Measurements from ENCODE around the gene A3GALT2.

A3GALT2 gene

GRCh38 chr1:33305016-33305415 lies 15.9 kb downstream of the A3GALT2 start:
- Histone ChIP-seq H3K23ac (ENCODE audit: low read length in 2 of 2) (no peak overlapping the region), H3K36me3 (ENCODE audit: control insufficient read depth in 1 of 2, insufficient read depth in 2 of 2, low read depth in 1 of 2, low read length in 2 of 2) (peaks cover 0 to 28% of the 10 kb centered on the region in 2 experiments), H3K4me1 (ENCODE audit: control insufficient read depth, insufficient read depth, low read depth, low read length) (peaks cover 25% of the 10 kb centered on the region), H3K27ac (ENCODE audit: low read length, poor library complexity, severe bottlenecking) (no peak overlapping the region), H2BK120ac (ENCODE audit: low read depth, low read length) (no peak overlapping the region), H2AK5ac (ENCODE audit: low read length, severe bottlenecking) (peak overlapping the region; percentile 32), H3K27me3 (ENCODE audit: control insufficient read depth in 1 of 2, insufficient read depth in 1 of 2, low read length in 2 of 2) (peaks cover 0 to 4% of the 10 kb centered on the region in 2 experiments), H3K9ac (ENCODE audit: low read length) (no peak overlapping the region), H3K18ac (ENCODE audit: low read depth in 1 of 2, low read length in 2 of 2) (no peak overlapping the region), H3K4ac (ENCODE audit: low read depth in 1 of 2, low read length in 2 of 2) (no peak overlapping the region), H2BK5ac (ENCODE audit: low read depth, low read length, poor library complexity, severe bottlenecking) (no peak overlapping the region), H3K4me2 (ENCODE audit: low read length, poor library complexity, severe bottlenecking) (no peak overlapping the region), H2BK15ac (ENCODE audit: low read depth, poor library complexity, severe bottlenecking) (no peak overlapping the region), H2AFZ (ENCODE audit: low read depth, low read length) (no peak overlapping the region), H4K91ac (ENCODE audit: low read length) (no peak overlapping the region), H4K8ac (ENCODE audit: low read length) (no peak overlapping the region), H3K79me1 (replicated peaks; ENCODE audit: low read length, poor library complexity, severe bottlenecking) (peaks cover 5% of the 10 kb centered on the region), H3K9me3 (ENCODE audit: control insufficient read depth, low read length) (no peaks in the 10 kb centered on the region), H3K14ac (ENCODE audit: low read length in 2 of 2) (no peak overlapping the region), H3K4me3 (ENCODE audit: insufficient read depth in 1 of 2, low read depth in 1 of 2, low read length in 2 of 2) (no peak overlapping the region), H2BK12ac (ENCODE audit: low read length in 2 of 2) (no peak overlapping the region)
- DNase-seq: no peak
- WGBS: 98% methylated on average over 5 of the region's 5 CpGs

GRCh38 chr1:33302325-33302724 lies 18.6 kb downstream of the A3GALT2 start:
- Histone ChIP-seq H3K23ac (ENCODE audit: low read length in 2 of 2) (no peak overlapping the region), H2AFZ (ENCODE audit: low read depth, low read length) (no peak overlapping the region), H2BK120ac (ENCODE audit: low read depth, low read length) (no peak overlapping the region), H3K4ac (ENCODE audit: low read depth in 1 of 2, low read length in 2 of 2) (no peak overlapping the region), H2AK5ac (ENCODE audit: low read length, severe bottlenecking) (no peak overlapping the region), H3K4me2 (ENCODE audit: low read length, poor library complexity, severe bottlenecking) (no peak overlapping the region), H3K79me1 (replicated peaks; ENCODE audit: low read length, poor library complexity, severe bottlenecking) (peaks cover 10% of the 10 kb centered on the region), H3K9ac (ENCODE audit: low read length) (no peak overlapping the region), H3K36me3 (ENCODE audit: control insufficient read depth in 1 of 2, insufficient read depth in 2 of 2, low read depth in 1 of 2, low read length in 2 of 2) (peaks cover 6 to 49% of the 10 kb centered on the region in 2 experiments), H3K18ac (ENCODE audit: low read depth in 1 of 2, low read length in 2 of 2) (no peak overlapping the region), H3K9me3 (ENCODE audit: control insufficient read depth, low read length) (no peaks in the 10 kb centered on the region), H2BK15ac (ENCODE audit: low read depth, poor library complexity, severe bottlenecking) (no peak overlapping the region), H2BK5ac (ENCODE audit: low read depth, low read length, poor library complexity, severe bottlenecking) (no peak overlapping the region), H3K14ac (ENCODE audit: low read length in 2 of 2) (no peak overlapping the region), H3K4me1 (ENCODE audit: control insufficient read depth, insufficient read depth, low read depth, low read length) (peaks cover 21% of the 10 kb centered on the region), H3K4me3 (ENCODE audit: insufficient read depth in 1 of 2, low read depth in 1 of 2, low read length in 2 of 2) (no peak overlapping the region), H2BK12ac (ENCODE audit: low read length in 2 of 2) (no peak overlapping the region), H3K27ac (ENCODE audit: low read length, poor library complexity, severe bottlenecking) (no peak overlapping the region), H4K91ac (ENCODE audit: low read length) (no peak overlapping the region), H4K8ac (ENCODE audit: low read length) (no peak overlapping the region), H3K27me3 (ENCODE audit: control insufficient read depth in 1 of 2, insufficient read depth in 1 of 2, low read length in 2 of 2) (peaks cover 0 to 4% of the 10 kb centered on the region in 2 experiments)
- DNase-seq: no peak
- 100% methylated on average over 1 of the region's 1 CpG for WGBS

- peaks cover 8% of the 10 kb centered on the region for H3K79me1 ChIP-seq (replicated peaks; ENCODE audit: low read length, poor library complexity, severe bottlenecking)
- peaks cover 0 to 3% of the 10 kb centered on the region in 2 experiments for H3K27me3 ChIP-seq (ENCODE audit: control insufficient read depth in 1 of 2, insufficient read depth in 1 of 2, low read length in 2 of 2)
- no peak overlapping the region for H2AK5ac ChIP-seq (ENCODE audit: low read length, severe bottlenecking)
- H3K4me1 ChIP-seq (ENCODE audit: control insufficient read depth, insufficient read depth, low read depth, low read length): peaks cover 17% of the 10 kb centered on the region
- H3K27ac ChIP-seq (ENCODE audit: low read length, poor library complexity, severe bottlenecking): no peak overlapping the region
- no peak overlapping the region for H4K8ac ChIP-seq (ENCODE audit: low read length)
- H4K91ac ChIP-seq (ENCODE audit: low read length): no peak overlapping the region
- no peak overlapping the region for H3K18ac ChIP-seq (ENCODE audit: low read depth in 1 of 2, low read length in 2 of 2)
- no peak overlapping the region for H2BK15ac ChIP-seq (ENCODE audit: low read depth, poor library complexity, severe bottlenecking)
- peaks cover 15 to 47% of the 10 kb centered on the region in 2 experiments for H3K36me3 ChIP-seq (ENCODE audit: control insufficient read depth in 1 of 2, insufficient read depth in 2 of 2, low read depth in 1 of 2, low read length in 2 of 2)
- no peak overlapping the region for H2AFZ ChIP-seq (ENCODE audit: low read depth, low read length)
- H2BK12ac ChIP-seq (ENCODE audit: low read length in 2 of 2): no peak overlapping the region
- H3K4ac ChIP-seq (ENCODE audit: low read depth in 1 of 2, low read length in 2 of 2): no peak overlapping the region
- no peak overlapping the region for H3K14ac ChIP-seq (ENCODE audit: low read length in 2 of 2)
- no peak overlapping the region for H3K23ac ChIP-seq (ENCODE audit: low read length in 2 of 2)
- H2BK120ac ChIP-seq (ENCODE audit: low read depth, low read length): no peak overlapping the region
- peak overlapping the region in 1 of 2 experiments; percentile 25 for H3K4me3 ChIP-seq (ENCODE audit: insufficient read depth in 1 of 2, low read depth in 1 of 2, low read length in 2 of 2)
- WGBS: 96% methylated on average over 4 of the region's 4 CpGs
- H3K9ac ChIP-seq (ENCODE audit: low read length): no peak overlapping the region
- no peak overlapping the region for H3K4me2 ChIP-seq (ENCODE audit: low read length, poor library complexity, severe bottlenecking)
- no peak overlapping the region for H2BK5ac ChIP-seq (ENCODE audit: low read depth, low read length, poor library complexity, severe bottlenecking)
- no peaks in the 10 kb centered on the region for H3K9me3 ChIP-seq (ENCODE audit: control insufficient read depth, low read length)
- DNase-seq: peak; percentile 50
These were observed 19.5 kb downstream of the A3GALT2 start for GRCh38 chr1:33301273-33301984.

- Histone ChIP-seq H3K27me3 (ENCODE audit: control insufficient read depth in 1 of 2, insufficient read depth in 1 of 2, low read length in 2 of 2) (no peaks in the 10 kb centered on the region), H3K9me3 (ENCODE audit: control insufficient read depth, low read length) (no peaks in the 10 kb centered on the region)
These were observed 20.2 kb downstream of the A3GALT2 start for GRCh38 chr1:33300673-33301072.

More at GRCh38 chr1:33300673-33301072, 20.2 kb downstream of the A3GALT2 start:
- peak overlapping the region in 1 of 2 experiments; percentile 15 for H3K4ac ChIP-seq (ENCODE audit: low read depth in 1 of 2, low read length in 2 of 2)
- H3K23ac ChIP-seq (ENCODE audit: low read length in 2 of 2): no peak overlapping the region
- H3K14ac ChIP-seq (ENCODE audit: low read length in 2 of 2): no peak overlapping the region
- no peak overlapping the region for H4K91ac ChIP-seq (ENCODE audit: low read length)
- H2BK120ac ChIP-seq (ENCODE audit: low read depth, low read length): no peak overlapping the region
- peak overlapping the region in 1 of 2 experiments; percentile 25 for H3K4me3 ChIP-seq (ENCODE audit: insufficient read depth in 1 of 2, low read depth in 1 of 2, low read length in 2 of 2)
- no peak overlapping the region for H3K4me2 ChIP-seq (ENCODE audit: low read length, poor library complexity, severe bottlenecking)
- over 99% methylated on average over 5 of the region's 5 CpGs for WGBS
- H3K9ac ChIP-seq (ENCODE audit: low read length): no peak overlapping the region
- H2BK5ac ChIP-seq (ENCODE audit: low read depth, low read length, poor library complexity, severe bottlenecking): no peak overlapping the region
- no peak overlapping the region for H2BK12ac ChIP-seq (ENCODE audit: low read length in 2 of 2)
- no peak overlapping the region for H2AK5ac ChIP-seq (ENCODE audit: low read length, severe bottlenecking)
- H3K36me3 ChIP-seq (ENCODE audit: control insufficient read depth in 1 of 2, insufficient read depth in 2 of 2, low read depth in 1 of 2, low read length in 2 of 2): peaks cover 23 to 52% of the 10 kb centered on the region in 2 experiments
- peaks cover 13% of the 10 kb centered on the region for H3K79me1 ChIP-seq (replicated peaks; ENCODE audit: low read length, poor library complexity, severe bottlenecking)
- H2BK15ac ChIP-seq (ENCODE audit: low read depth, poor library complexity, severe bottlenecking): no peak overlapping the region
- DNase-seq: peak; percentile 66
- peaks cover 15% of the 10 kb centered on the region for H3K4me1 ChIP-seq (ENCODE audit: control insufficient read depth, insufficient read depth, low read depth, low read length)
- H3K18ac ChIP-seq (ENCODE audit: low read depth in 1 of 2, low read length in 2 of 2): no peak overlapping the region
- no peak overlapping the region for H4K8ac ChIP-seq (ENCODE audit: low read length)
- no peak overlapping the region for H3K27ac ChIP-seq (ENCODE audit: low read length, poor library complexity, severe bottlenecking)
- H2AFZ ChIP-seq (ENCODE audit: low read depth, low read length): no peak overlapping the region

All from mesenchymal stem cell (in vitro differentiated cells and primary cell).